SK-N-SH (cell line): ENCODE results near the gene SNX32. TPM values are rescaled to one million over a fixed set of nuclear protein-coding genes. Genes with fewer than 3 reads are reported as not detected.

ENCODE experiments used
- CTCF ChIA-PET: fragments of 300-600, 350-600 bp; formaldehyde crosslinking; extraction: SDS; loops from one replicate; lab custom pipeline; 2021; lab: Yijun Ruan, JAX
- POLR2A ChIA-PET: fragments of 350-600 bp; sonication (Branson Sonifier 250); formaldehyde crosslinking; extraction: SDS; loops from one replicate; lab custom pipeline; 2020; ENCODE audit warnings: antibody characterized with exemption, inconsistent platforms; lab: Yijun Ruan, JAX
- DNase-seq: peaks from one replicate; pipeline ENCODE4 v3.0.0; 2012
- H2AFZ ChIP-seq: fragments of 200-600 bp; sonication (generic); 2 replicates; pipeline ENCODE4 v1.8.1; 2016; ENCODE audit warnings: antibody characterized with exemption, mild to moderate bottlenecking, low read depth
- H3F3A ChIP-seq: fragments of 200-600 bp; sonication (generic); replicated peaks from 2 replicates; pipeline ENCODE3; 2016; ENCODE audit warnings: antibody characterized with exemption, mild to moderate bottlenecking; ENCODE audit not compliant: insufficient read depth
- H3K27ac ChIP-seq, 2 experiments: fragments of 200-500 bp in 1 of 2; fragments of 200-600 bp in 1 of 2; sonication (Bioruptor generic) in 1 of 2; sonication (generic), shearing (Covaris generic) in 1 of 2; 2 replicates each; pipeline versions ENCODE4 v1.5.1 to v1.6.1; 2014 to 2016; ENCODE audit warnings: low read depth in 2 of 2, inconsistent platforms in 1 of 2, low read length in 1 of 2, mild to moderate bottlenecking in 1 of 2, mixed read lengths in 1 of 2
- H3K27me3 ChIP-seq: fragments of 200-600 bp; sonication (generic), shearing (Covaris generic); 2 replicates; pipeline ENCODE4 v1.6.1; 2016; ENCODE audit warnings: mixed run types; ENCODE audit not compliant: insufficient read depth
- H3K36me3 ChIP-seq, 2 experiments: fragments of 200-500 bp in 1 of 2; fragments of 200-600 bp in 1 of 2; sonication (Bioruptor generic) in 1 of 2; sonication (generic) in 1 of 2; replicated peaks in 1 of 2; 2 replicates each; pipeline versions ENCODE3 to v1.5.1; 2014 to 2016; ENCODE audit warnings: low read length in 1 of 2, mild to moderate bottlenecking in 1 of 2; ENCODE audit not compliant: insufficient read depth in 2 of 2, control insufficient read depth in 1 of 2
- H3K4me1 ChIP-seq, 2 experiments: fragments of 200-500 bp in 1 of 2; fragments of 200-600 bp in 1 of 2; sonication (Bioruptor generic) in 1 of 2; sonication (generic), shearing (Covaris generic) in 1 of 2; 2 replicates each; pipeline versions ENCODE4 v1.5.1 to v1.6.1; 2014 to 2016; ENCODE audit warnings: low read depth in 1 of 2, low read length in 1 of 2, mixed run types in 1 of 2; ENCODE audit not compliant: insufficient read depth in 2 of 2, control insufficient read depth in 1 of 2
- H3K4me2 ChIP-seq: fragments of 200-600 bp; sonication (generic), shearing (Covaris generic); 2 replicates; pipeline ENCODE4 v1.6.1; 2017; ENCODE audit warnings: mixed run types
- H3K4me3 ChIP-seq, 2 experiments: fragments of 200-500 bp in 1 of 2; fragments of 200-600 bp in 1 of 2; sonication (Bioruptor generic) in 1 of 2; sonication (generic), shearing (Covaris generic) in 1 of 2; 2 replicates each; pipeline versions ENCODE4 v1.5.1 to v1.8.1; 2014 to 2016; ENCODE audit warnings: low read depth in 2 of 2, inconsistent platforms in 1 of 2, low read length in 1 of 2, mild to moderate bottlenecking in 1 of 2, mixed read lengths in 1 of 2, moderate library complexity in 1 of 2
- H3K79me2 ChIP-seq: fragments of 200-600 bp; sonication (generic); 2 replicates; pipeline ENCODE4 v1.8.1; 2017; ENCODE audit warnings: mild to moderate bottlenecking; ENCODE audit not compliant: insufficient read depth
- H3K9ac ChIP-seq: fragments of 200-600 bp; sonication (generic); 2 replicates; pipeline ENCODE4 v1.6.1; 2017; ENCODE audit warnings: mixed run types
- H3K9me2 ChIP-seq: fragments of 200-600 bp; sonication (generic); 2 replicates; pipeline ENCODE4 v1.6.1; 2017; ENCODE audit warnings: mixed run types
- H3K9me3 ChIP-seq: fragments of 200-600 bp; sonication (generic); 2 replicates; pipeline ENCODE4 v1.6.1; 2017; ENCODE audit warnings: mixed run types, mild to moderate bottlenecking, moderate library complexity
- H4K20me1 ChIP-seq: fragments of 200-600 bp; sonication (generic); 2 replicates; pipeline ENCODE4 v1.6.1; 2017; ENCODE audit warnings: mild to moderate bottlenecking, mixed run types; ENCODE audit not compliant: insufficient read depth
- CHD2 ChIP-seq: fragments of 150-350 bp; IDR thresholded peaks from 2 replicates; pipeline ENCODE4 v1.6.1; 2018; ENCODE audit warnings: low read length; ENCODE audit not compliant: partially characterized antibody
- FOSL2 ChIP-seq: IDR thresholded peaks from 2 replicates; pipeline ENCODE4 v1.4.0; 2012; ENCODE audit warnings: low read depth, mild to moderate bottlenecking, moderate library complexity, borderline replicate concordance
- FOXJ3 ChIP-seq: sonication (generic); formaldehyde crosslinking; IDR thresholded peaks from 2 replicates; pipeline ENCODE4 v1.5.1; 2020; ENCODE audit warnings: mild to moderate bottlenecking, missing genetic modification reagents
- GABPA ChIP-seq: IDR thresholded peaks from 2 replicates; pipeline ENCODE4 v1.4.0; 2012; ENCODE audit warnings: low read depth, mild to moderate bottlenecking
- GATA2 ChIP-seq: sonication (generic); formaldehyde crosslinking; IDR thresholded peaks from 2 replicates; pipeline ENCODE4 v1.5.0; 2020; ENCODE audit warnings: mild to moderate bottlenecking, missing genetic modification reagents
- MEF2A ChIP-seq: IDR thresholded peaks from 2 replicates; pipeline ENCODE4 v1.4.0; 2012; ENCODE audit warnings: low read depth, borderline replicate concordance
- MXI1 ChIP-seq: IDR thresholded peaks from 2 replicates; pipeline ENCODE4 v1.6.1; 2012; ENCODE audit warnings: mild to moderate bottlenecking, low read depth, low read length, improper control_type of control experiment
- NRF1 ChIP-seq: IDR thresholded peaks from 2 replicates; pipeline ENCODE4 v1.6.1; 2012; ENCODE audit warnings: low read depth, mild to moderate bottlenecking, low read length
- RAD21 ChIP-seq: IDR thresholded peaks from 2 replicates; pipeline ENCODE4 v1.6.1; 2012; ENCODE audit warnings: mild to moderate bottlenecking, low read length
- REST ChIP-seq: IDR thresholded peaks from 2 replicates; pipeline ENCODE4 v1.6.1; 2012; ENCODE audit warnings: mild to moderate bottlenecking, low read depth, low read length, moderate library complexity
- RFX5 ChIP-seq: IDR thresholded peaks from 2 replicates; pipeline ENCODE4 v1.6.1; 2012; ENCODE audit warnings: mild to moderate bottlenecking, improper control_type of control experiment, low read length
- SIN3A ChIP-seq: IDR thresholded peaks from 2 replicates; pipeline ENCODE4 v1.6.1; 2012; ENCODE audit warnings: low read depth, mild to moderate bottlenecking, low read length, moderate library complexity, borderline replicate concordance
- TAF1 ChIP-seq: IDR thresholded peaks from 2 replicates; pipeline ENCODE4 v1.6.1; 2012; ENCODE audit warnings: low read depth, mild to moderate bottlenecking, low read length, moderate library complexity, borderline replicate concordance
- USF1 ChIP-seq: IDR thresholded peaks from 2 replicates; pipeline ENCODE4 v1.4.0; 2012; ENCODE audit warnings: low read depth, borderline replicate concordance
- ZBTB33 ChIP-seq: IDR thresholded peaks from 2 replicates; pipeline ENCODE4 v1.4.0; 2012; ENCODE audit warnings: low read depth, borderline replicate concordance
- WGBS: methylation state at CpG from one replicate; pipeline ENCODE4 v1.1.6; 2017; ENCODE audit warnings: low lambda C conversion rate; 5-methylcytosine and 5-hydroxymethylcytosine counted together
- polyA plus RNA-seq, 3 experiments: library from polyadenylated mRNA; depleted of rRNA; stranded (reverse); fragments of >200 nt; gene quantifications; 2 replicates each; pipeline ENCODE4 v1.2.3, GENCODE V29; 2012

SNX32 gene
- polyA plus RNA-seq, 1 of the 3 experiments (the other 2 are of a cell fraction): 1.0 TPM

- peaks cover 54% of the 10 kb centered on the region for H3K79me2 ChIP-seq
- WGBS: 74% methylated on average over 5 of the region's 13 CpGs
- ChIA-PET POLR2A (interaction anchor here (1.5 to 5.0 kb wide), 4 partner anchors 9 to 28 kb away, joined by 3 to 59 read pairs (median 25); partner anchors contain the start of genes CCDC85B and FIBP), CTCF (interaction anchor here (0.7 to 18.4 kb wide), 9 partner anchors 10 to 224 kb away, joined by 3 to 374 read pairs (median 4); partner anchors contain the start of genes CCDC85B, CTSW, EFEMP2 and FIBP)
- no peaks in the 10 kb centered on the region for H3K9me3 ChIP-seq
- no peak for DNase-seq
- peak overlapping the region; percentile 97 to 99 for H3K4me3 ChIP-seq
- H3K27ac ChIP-seq: peak overlapping the region; percentile 93
- H3K36me3 ChIP-seq: peaks cover 23 to 51% of the 10 kb centered on the region in 2 experiments
- no peaks in the 10 kb centered on the region for H3K9me2 ChIP-seq
- H2AFZ ChIP-seq: no peak overlapping the region
- peaks cover 43% of the 10 kb centered on the region for H3F3A ChIP-seq
- TF ChIP-seq GATA2 (CRISPR knock-in tag): no peak
- no peak for TF ChIP-seq FOSL2
- no peak for TF ChIP-seq MXI1
- no peak for TF ChIP-seq NRF1
- TF ChIP-seq RFX5: no peak
- no peak for TF ChIP-seq USF1
- TF ChIP-seq FOXJ3 (CRISPR knock-in tag): no peak
- no peak for TF ChIP-seq REST
- no peak for TF ChIP-seq ZBTB33
- TF ChIP-seq SIN3A: no peak
- TF ChIP-seq GABPA: no peak
- TF ChIP-seq MEF2A: no peak
- no peak for TF ChIP-seq TAF1
- TF ChIP-seq RAD21: no peak
- no peak for TF ChIP-seq CHD2
- peak overlapping the region; percentile 99 for H3K4me2 ChIP-seq
- H4K20me1 ChIP-seq: peaks cover 9% of the 10 kb centered on the region
- peak overlapping the region; percentile 86 for H3K9ac ChIP-seq
- peaks cover 10 to 17% of the 10 kb centered on the region in 2 experiments for H3K4me1 ChIP-seq
- H3K27me3 ChIP-seq: no peaks in the 10 kb centered on the region
Observed at GRCh38 chr11:65861533-65862183, 27.9 kb downstream of the SNX32 start.
